Measurements from ENCODE around the gene UBASH3B. TPM values are rescaled to one million over a fixed set of nuclear protein-coding genes. Genes with fewer than 3 reads are reported as not detected.

UBASH3B gene
- total RNA-seq, 1 experiment from 2014 or later: 81.9 TPM

DNA sequence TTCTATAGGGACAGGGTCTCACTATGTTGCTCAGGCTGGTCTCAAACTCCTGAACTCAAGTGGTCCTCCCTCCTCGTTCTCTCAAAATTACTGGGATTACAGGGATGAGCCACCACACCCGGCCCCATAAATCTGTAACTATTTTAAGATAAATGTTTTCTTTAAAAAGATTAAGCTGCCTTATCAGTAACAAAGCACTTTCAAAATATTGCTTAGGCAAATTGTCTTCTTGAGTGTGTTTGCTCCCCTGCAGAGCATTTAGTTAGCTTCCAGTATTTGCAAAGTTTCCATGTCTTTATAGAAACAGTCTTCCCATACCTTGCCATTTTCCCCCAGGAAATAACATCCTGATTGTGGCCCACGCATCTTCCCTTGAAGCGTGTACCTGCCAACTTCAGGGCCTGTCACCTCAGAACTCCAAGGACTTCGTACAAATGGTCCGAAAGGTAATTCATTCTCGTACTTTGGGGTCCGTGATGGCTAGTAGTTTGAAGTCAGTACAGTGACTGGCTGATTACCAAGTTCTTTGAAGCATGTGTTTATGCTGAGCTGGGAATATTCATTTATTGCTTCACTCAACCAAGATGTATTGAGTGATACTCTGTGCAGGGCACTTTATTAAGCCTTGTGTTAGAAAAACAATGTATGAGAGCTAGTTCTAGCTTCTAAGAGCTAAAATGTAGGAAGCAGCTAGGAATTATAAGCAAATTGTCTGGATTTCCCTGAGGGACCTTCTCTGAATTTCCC, 152.4 kb downstream of the UBASH3B start:
- no TSS peak for BruUV-seq (replicated peaks)
- peaks cover 9% of the 10 kb centered on the region; the same call in 1 of the 2 replicates for H3K79me2 ChIP-seq (ENCODE audit: low read depth)
- no peak overlapping the region for H3K4me3 ChIP-seq
- H3K9me3 ChIP-seq (ENCODE audit: insufficient read depth, low read depth): no peaks in the 10 kb centered on the region
- H3K27ac ChIP-seq: 0 out of 2 replicates have a peak overlapping the region, but pooled peaks have one; percentile 1
- H3K27me3 ChIP-seq (ENCODE audit: insufficient read depth, low read depth): no peaks in the 10 kb centered on the region
- H3K36me3 ChIP-seq (ENCODE audit: low read depth): peaks cover 35% of the 10 kb centered on the region; the same call in 1 of the 2 replicates
- H3K9me2 ChIP-seq (ENCODE audit: insufficient read depth): no peaks in the 10 kb centered on the region
- peaks cover 39% of the 10 kb centered on the region for H3F3A ChIP-seq (ENCODE audit: insufficient read depth, low read depth)
- intact Hi-C loops (cut with micrococcal nuclease; ENCODE audit: unreplicated experiment): no loop called here
- no peak for DNase-seq
- no peak overlapping the region for H2AFZ ChIP-seq
- ChIA-PET CTCF (no interaction called here), POLR2A (ENCODE audit: unreplicated experiment) (interaction anchor here (0.6 kb wide), 2 partner anchors 24 to 227 kb away, joined by 3 to 11 read pairs; no protein-coding TSS in a partner anchor)
- no peak overlapping the region for H3K4me2 ChIP-seq
- no peak for TF ChIP-seq EZH2 (IDR thresholded peaks at IDR 0.05; ENCODE audit: low read depth)
- TF ChIP-seq, protein P1, sequence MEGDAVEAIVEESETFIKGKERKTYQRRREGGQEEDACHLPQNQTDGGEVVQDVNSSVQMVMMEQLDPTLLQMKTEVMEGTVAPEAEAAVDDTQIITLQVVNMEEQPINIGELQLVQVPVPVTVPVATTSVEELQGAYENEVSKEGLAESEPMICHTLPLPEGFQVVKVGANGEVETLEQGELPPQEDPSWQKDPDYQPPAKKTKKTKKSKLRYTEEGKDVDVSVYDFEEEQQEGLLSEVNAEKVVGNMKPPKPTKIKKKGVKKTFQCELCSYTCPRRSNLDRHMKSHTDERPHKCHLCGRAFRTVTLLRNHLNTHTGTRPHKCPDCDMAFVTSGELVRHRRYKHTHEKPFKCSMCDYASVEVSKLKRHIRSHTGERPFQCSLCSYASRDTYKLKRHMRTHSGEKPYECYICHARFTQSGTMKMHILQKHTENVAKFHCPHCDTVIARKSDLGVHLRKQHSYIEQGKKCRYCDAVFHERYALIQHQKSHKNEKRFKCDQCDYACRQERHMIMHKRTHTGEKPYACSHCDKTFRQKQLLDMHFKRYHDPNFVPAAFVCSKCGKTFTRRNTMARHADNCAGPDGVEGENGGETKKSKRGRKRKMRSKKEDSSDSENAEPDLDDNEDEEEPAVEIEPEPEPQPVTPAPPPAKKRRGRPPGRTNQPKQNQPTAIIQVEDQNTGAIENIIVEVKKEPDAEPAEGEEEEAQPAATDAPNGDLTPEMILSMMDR (conservative IDR thresholded peaks at IDR 0.05): no peak
- H3K4me1 ChIP-seq (replicated peaks; ENCODE audit: insufficient read depth): peaks cover 28% of the 10 kb centered on the region
- H4K20me1 ChIP-seq (ENCODE audit: insufficient read depth): no peaks in the 10 kb centered on the region

DNA sequence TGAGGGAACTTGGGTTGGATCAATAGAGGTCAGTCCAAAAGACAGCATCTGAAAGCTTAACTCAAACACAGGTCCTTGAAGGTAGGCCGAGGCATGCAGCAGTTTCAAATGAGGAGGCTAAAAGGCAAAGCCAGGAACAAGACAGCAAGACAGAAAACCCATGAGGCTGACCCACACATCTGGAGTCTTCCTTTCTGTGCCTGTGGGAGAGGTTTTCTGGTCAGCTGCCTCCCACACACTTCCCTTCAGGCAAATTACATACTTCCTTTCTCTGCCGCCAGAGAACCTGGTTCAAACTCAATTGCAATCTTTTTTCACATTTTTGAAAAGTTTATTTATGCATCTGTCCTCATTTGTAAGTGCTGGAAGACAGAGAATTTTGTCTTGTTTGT, 153.0 kb downstream of the UBASH3B start:
- no peak for DNase-seq
- Histone ChIP-seq H3K9me3 (ENCODE audit: insufficient read depth, low read depth) (no peaks in the 10 kb centered on the region), H3K4me2 (no peak overlapping the region), H3K4me1 (replicated peaks; ENCODE audit: insufficient read depth) (peaks cover 24% of the 10 kb centered on the region), H3K4me3 (no peak overlapping the region), H3K79me2 (ENCODE audit: low read depth) (peaks cover 9% of the 10 kb centered on the region; the same call in 1 of the 2 replicates), H3K36me3 (ENCODE audit: low read depth) (peaks cover 35% of the 10 kb centered on the region; the same call in 1 of the 2 replicates), H3K27ac (peak overlapping the region; percentile 1; the same call in 1 of the 2 replicates), H3K9me2 (ENCODE audit: insufficient read depth) (no peaks in the 10 kb centered on the region), H3F3A (ENCODE audit: insufficient read depth, low read depth) (peaks cover 42% of the 10 kb centered on the region), H2AFZ (no peak overlapping the region), H4K20me1 (ENCODE audit: insufficient read depth) (no peaks in the 10 kb centered on the region), H3K27me3 (ENCODE audit: insufficient read depth, low read depth) (no peaks in the 10 kb centered on the region)
- TF ChIP-seq, protein P1 (conservative IDR thresholded peaks at IDR 0.05): no peak
- no peak for TF ChIP-seq EZH2 (IDR thresholded peaks at IDR 0.05; ENCODE audit: low read depth)
- CTCF ChIA-PET: no interaction called here
- BruUV-seq (replicated peaks): no TSS peak
- POLR2A ChIA-PET (ENCODE audit: unreplicated experiment): interaction anchor here (0.6 kb wide), 1 partner anchor 227 kb away, joined by 11 read pairs; no protein-coding TSS in a partner anchor
- intact Hi-C loops (cut with micrococcal nuclease; ENCODE audit: unreplicated experiment): no loop called here

DNA sequence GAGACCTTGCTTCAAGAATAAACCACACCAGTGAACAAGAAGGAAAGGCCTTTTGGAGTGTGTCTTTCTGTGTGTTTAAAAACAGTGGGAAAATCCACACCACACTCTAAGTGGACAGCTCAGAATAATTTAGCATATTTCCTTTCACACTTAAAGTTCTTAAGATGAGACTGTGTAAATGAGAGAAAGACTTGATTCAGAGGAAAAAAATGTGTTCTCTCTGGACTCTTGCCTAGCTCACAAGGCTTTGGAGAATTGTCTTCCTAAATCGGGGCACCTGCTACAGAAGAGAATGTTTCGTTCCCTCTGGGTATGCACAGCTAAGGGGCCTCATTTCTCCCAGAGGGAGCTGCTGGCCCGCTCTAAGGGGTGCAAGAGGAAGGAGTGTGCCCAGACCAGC, 154.3 kb downstream of the UBASH3B start:
- Histone ChIP-seq H3K79me2 (ENCODE audit: low read depth) (peaks cover 9% of the 10 kb centered on the region; the same call in 1 of the 2 replicates), H3F3A (ENCODE audit: insufficient read depth, low read depth) (peaks cover 40% of the 10 kb centered on the region), H3K4me2 (no peak overlapping the region), H3K36me3 (ENCODE audit: low read depth) (peaks cover 35% of the 10 kb centered on the region; the same call in 1 of the 2 replicates), H3K9me3 (ENCODE audit: insufficient read depth, low read depth) (no peaks in the 10 kb centered on the region), H3K4me3 (no peak overlapping the region), H4K20me1 (ENCODE audit: insufficient read depth) (no peaks in the 10 kb centered on the region), H3K27ac (no peak overlapping the region), H3K27me3 (ENCODE audit: insufficient read depth, low read depth) (no peaks in the 10 kb centered on the region), H3K4me1 (replicated peaks; ENCODE audit: insufficient read depth) (peaks cover 20% of the 10 kb centered on the region), H2AFZ (no peak overlapping the region), H3K9me2 (ENCODE audit: insufficient read depth) (no peaks in the 10 kb centered on the region)
- TF ChIP-seq, protein P1 (conservative IDR thresholded peaks at IDR 0.05): no peak
- no peak for TF ChIP-seq EZH2 (IDR thresholded peaks at IDR 0.05; ENCODE audit: low read depth)
- ChIA-PET CTCF (no interaction called here), POLR2A (ENCODE audit: unreplicated experiment) (no interaction called here)
- intact Hi-C loops (cut with micrococcal nuclease; ENCODE audit: unreplicated experiment): no loop called here
- BruUV-seq (replicated peaks): no TSS peak
- no peak for DNase-seq

All from PC-9 (cell line).